GM18520 (cell line): Measurements from ENCODE around the gene AMOTL2.

Experiments
- ATAC-seq: cut with Tn5 transposase; IDR thresholded peaks from one replicate; pipeline ENCODE4 v1.9.1; 2021; ENCODE audit not compliant: unreplicated experiment

The AMOTL2 gene

DNA sequence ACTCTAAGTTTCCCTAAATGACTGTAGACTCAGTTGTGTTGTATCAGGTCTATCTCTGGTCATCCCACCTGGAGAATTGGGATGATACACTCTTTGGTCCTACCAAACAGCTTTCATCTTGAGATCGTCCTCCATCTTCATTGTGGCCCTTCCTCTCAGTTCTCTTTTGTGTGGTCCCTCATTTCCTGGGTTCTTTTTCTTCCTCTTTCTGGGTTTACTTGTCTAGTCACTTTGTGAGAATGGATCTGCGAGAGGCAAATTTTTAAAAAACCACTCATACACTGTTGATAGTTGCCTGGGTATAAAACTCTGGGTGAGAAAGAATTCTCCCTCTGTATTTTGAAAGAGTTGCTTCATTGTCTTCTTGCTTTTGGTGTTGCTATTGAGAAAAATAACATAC is 6.0 kb upstream of the AMOTL2 start:
- no peak for ATAC-seq

DNA sequence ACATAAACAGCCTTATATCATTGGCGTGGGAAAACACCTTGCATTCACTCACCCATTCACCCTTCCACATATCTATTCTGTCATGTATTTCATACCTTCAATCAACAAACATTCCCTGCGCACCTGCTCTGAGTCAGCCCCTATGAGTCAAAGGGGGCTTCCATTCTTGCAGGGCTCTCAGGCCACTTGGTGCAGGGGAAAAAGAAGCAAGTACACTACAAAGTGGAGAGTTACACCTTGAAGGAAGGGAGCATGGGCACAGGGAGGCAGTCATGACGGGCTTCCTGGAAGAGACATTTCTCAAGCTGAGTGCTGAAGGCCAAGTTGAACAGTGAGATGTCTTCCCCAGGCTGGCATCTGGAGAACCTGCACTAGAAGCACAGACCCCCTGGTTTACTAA is 4.6 kb upstream of the AMOTL2 start:
- no peak for ATAC-seq

DNA sequence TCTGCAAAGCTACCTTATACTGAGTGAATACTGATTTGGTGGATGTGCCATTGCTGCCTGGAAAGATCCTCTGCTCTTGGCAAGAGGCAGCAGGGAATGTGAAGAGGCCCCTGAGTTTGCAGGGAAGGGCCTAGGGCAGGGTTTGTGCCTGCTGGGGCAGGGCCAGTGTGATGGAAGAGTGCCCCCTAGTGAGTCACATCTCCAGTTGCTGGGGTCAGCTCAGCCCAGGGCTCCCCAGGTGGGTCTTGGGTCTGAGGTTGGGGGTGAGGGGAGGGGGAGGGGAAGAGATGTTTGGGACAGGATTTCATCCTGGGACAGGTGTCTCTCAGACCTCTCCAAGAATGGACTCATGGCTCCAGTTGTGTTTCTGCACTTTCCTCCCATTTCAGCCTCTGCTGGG is 4.1 kb upstream of the AMOTL2 start:
- no peak for ATAC-seq

DNA sequence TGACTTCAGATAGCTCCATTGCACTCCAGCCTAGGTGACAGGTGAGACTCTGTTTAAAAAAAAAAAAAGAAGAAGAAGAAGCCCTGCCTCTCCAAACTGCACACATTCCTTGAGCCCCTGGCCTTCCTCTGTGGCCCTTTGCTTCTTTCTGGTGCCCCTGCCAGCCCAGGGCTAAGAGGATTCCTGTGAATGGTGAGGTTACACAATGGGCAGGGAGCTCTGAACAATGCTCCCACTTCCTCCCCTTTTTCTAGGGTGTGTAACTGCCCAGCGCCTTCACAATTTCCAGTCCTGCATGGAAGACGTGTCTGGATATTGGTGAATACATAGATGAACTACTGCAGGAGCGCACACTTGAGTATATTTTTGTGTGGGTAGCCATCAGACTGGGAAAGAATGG is 3.6 kb upstream of the AMOTL2 start:
- no peak for ATAC-seq

DNA sequence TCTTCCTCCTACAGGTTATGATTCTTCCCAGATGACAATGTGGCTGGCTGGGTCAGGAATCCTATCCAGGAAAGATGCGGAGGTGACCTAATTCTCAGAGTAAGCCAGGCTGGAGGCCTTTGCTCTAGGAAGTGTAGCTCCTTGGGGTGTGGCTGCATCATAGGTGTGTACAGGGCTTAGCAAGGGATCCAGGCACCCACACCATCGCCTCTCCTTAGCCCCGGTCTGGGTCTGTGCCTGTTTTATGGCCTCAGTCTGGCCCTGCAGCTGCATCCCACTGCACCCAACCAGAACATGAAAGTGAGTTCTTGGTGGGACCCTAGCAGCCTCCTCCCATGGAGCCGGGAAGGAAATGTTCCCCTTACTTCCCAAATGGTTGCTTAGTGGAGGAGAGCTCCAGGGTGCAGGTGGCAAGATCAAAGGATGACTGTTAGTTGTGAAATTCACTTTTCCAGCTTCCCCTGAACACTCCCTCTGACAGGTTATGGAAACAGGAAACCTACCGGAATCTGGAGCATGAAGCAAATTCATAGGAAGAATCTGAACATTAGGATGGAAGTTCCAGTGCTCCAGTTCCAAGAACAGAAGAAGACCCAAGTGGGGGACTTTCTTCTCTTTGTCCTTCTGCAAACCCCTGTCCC is 2.7 kb upstream of the AMOTL2 start:
- no peak for ATAC-seq

DNA sequence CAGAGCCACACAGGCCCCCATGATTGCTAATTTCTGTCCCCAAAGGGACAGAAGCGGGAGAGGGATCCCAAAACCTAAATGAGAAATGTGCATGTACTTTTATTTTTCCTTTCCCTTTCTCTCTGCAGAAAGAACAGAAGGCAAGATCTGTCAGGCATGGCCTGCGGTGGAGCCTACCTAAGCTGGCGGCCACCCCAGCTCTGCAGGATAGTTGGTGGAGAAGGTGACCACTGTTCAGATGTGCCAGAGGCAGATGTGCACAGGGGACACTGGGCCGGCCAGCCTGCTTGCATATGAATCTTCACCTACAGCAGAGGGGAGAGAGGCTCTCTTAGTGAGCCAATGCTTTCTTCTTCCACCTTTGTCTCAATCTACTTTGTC is 2.1 kb upstream of the AMOTL2 start:
- no peak for ATAC-seq

DNA sequence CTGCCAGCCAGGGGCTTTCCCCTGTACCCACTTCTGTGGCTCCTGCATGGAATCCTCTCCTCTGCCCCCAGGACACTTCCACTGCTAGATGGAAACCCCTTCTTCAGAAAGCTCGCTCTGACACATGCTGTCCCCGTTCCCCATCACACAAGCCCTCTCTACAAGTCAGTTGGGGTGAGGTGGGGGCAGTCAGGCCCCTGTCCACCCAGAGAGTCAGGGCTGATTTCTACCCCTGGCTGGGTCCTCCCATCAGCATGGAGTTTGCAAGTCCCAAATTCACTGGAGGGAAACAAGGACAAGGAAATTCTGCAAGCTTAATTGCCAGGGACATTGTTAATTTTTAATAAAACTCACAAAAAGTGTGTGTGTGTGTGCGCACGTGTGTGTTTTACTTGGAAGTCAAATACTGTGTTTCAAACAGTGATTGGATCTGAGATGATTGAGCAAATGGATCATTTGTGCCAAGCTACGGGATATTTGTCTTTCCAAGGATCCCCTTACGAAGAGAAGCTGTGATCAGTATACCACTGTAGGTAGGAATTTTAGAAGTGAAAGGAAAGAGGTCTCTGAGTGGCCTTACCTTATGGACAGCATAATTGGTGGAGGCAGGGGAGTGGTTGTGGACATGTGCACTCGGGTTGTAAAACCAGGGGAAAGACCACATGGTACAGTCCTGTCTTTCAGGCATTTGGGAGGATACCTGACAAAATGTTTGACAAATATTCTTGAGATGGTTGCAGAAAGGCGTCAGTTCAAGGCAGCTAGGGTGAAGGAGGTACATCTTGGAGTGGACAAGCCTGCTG is 1.5 kb upstream of the AMOTL2 start:
- ATAC-seq: no peak

DNA sequence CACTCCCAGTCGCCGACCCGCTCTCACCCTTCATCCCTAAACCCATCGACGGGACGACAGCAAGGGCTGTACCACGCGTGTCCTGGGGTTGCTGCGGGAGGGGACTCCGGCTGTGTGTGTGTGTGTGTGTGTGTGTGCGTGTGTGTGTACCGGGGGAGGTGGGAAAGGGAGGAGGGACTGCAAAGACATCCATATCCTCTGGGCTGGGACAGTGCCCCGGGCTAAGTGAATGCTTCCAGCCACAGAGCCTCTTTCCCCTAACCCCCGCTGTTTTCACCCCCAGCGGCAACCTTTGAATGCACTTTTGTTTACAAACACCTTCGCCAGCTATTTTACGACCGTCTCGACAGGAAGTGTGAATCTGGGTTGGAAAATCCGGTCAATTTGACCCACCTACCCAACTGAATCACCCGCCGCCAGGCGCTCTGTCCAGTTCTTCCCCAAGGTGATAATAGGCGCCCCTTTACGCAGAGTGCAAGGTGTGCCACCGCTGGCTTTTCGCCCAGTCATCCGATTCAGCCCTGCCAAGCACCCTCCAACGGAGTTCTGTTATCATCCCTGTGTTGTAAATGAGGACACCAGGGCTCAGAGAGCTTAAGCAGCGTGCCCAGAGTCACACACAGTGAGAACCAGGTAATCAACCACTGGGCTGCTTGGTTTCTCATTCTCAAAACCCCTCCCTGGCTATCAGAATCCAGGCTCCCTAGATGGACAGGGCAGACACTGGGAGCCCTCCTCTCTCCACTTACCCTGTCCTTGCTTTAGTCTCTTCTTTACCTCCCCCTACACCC is 739 bp upstream of the AMOTL2 start:
- ATAC-seq: no peak

DNA sequence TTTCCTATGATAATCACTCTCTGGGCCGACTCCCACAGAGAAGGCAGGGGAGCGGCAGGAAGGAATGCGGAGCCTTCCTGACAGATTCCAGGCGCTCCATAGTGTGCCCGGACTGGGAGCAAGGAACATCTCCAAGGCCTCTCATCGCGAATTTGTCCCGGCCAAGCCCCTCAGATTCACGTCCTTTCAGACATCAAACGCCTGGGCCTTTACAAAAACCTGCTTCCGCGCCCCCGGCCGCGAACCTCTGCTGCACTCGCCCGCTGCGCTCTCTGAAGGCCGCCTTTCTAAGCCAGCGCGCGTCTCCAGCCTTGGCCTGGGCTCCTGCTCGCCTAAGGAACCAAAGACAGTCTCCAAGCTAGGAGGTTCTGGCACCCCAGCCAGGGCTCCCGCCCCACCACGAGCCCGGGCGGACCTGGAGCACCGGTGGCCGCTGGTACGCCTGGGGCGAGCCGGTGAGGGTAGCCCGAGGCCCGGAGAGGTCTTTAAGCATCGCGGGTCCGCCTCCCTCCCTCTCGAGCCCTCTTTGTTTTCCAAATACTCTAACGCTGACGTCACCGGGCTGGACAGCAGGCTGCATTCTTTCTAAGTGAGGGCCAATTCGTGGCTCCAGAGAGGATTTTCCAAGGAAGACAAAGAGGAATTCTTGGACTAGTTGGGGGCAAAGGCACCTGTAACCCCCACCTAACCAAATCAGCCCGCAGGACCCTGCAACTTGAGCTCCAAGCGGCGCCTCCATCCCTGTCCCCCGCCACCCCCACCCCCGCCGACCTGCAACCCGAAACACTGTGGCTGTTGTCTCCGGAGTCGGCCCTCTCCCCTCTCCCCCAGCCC is 759 bp downstream of the AMOTL2 start:
- no peak for ATAC-seq

DNA sequence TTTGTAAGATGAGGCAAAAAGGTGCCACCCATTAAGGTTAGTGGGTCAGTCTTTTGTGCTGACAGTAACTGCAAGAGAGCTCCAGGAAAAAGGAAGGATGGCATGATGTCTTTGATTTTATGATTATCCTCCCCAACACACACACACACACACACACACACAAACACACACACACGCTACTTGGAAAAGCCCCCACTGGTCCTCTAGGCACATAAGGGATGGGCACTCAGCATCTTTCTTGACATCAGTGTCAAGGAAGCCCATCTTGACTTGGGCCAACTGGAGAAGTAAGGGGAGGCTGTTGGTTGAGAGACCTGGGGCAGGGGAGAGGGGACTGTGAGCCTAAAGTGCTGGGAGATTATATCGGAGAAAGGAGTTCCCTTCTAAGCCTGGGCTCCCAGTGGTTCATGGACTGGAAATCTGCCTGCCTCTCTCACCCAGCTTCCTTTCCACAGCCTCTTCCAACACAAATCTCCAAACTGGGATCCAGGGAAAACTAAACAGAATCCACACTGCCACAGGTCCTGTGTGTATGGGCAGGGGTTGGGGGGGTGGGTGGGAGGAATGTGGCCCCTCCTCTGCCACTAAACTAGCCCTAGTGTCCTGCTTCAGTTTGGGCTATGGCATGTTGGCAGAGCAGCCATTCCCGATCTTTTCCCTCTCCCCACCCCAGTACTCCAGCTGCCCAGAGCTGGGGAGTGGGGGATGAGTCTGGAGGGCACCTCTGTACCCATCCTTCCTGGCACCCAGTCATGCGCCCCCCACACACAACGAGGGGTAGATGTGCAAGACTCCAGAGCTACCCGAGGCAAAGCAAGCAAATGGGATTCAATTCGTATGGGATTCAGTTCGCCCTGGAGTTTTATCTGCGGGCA is 1.6 kb downstream of the AMOTL2 start:
- ATAC-seq: no peak

DNA sequence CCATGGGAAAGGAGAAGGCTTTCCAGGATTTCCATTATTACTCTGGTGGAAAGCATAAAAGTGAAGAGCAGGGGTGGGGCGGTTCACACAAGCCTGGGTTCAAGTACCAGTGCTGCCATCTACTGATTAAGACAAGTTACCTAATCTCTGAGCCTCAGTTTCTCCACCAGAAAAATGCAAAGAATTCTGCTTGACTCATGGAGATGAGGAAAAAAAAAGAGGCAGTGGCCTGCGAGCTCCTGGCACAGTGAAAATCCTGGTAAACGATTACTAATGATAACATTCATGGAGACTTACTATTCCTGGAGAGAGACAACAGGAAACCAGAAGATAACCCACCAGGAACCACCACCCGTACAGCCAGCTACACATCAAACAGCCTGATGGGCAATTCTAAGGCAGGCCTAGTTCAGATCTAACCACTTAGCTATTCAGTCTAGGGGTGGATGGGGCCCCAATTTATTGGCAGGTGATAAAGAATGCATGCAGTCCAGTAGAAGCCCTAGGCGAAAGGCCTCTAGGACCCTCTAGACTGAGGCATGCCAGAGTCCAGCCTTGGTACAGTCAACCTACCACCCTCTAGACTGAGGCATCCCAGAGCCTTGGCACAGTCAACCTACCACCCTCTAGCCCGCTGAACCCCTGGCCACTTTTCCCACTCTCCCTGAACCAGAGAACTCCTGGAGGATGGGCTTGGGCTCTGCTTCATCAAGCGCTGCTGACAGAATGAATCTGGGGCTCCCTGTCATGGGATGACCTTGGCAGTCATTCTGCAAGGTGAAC is 2.5 kb downstream of the AMOTL2 start:
- ATAC-seq: no peak

DNA sequence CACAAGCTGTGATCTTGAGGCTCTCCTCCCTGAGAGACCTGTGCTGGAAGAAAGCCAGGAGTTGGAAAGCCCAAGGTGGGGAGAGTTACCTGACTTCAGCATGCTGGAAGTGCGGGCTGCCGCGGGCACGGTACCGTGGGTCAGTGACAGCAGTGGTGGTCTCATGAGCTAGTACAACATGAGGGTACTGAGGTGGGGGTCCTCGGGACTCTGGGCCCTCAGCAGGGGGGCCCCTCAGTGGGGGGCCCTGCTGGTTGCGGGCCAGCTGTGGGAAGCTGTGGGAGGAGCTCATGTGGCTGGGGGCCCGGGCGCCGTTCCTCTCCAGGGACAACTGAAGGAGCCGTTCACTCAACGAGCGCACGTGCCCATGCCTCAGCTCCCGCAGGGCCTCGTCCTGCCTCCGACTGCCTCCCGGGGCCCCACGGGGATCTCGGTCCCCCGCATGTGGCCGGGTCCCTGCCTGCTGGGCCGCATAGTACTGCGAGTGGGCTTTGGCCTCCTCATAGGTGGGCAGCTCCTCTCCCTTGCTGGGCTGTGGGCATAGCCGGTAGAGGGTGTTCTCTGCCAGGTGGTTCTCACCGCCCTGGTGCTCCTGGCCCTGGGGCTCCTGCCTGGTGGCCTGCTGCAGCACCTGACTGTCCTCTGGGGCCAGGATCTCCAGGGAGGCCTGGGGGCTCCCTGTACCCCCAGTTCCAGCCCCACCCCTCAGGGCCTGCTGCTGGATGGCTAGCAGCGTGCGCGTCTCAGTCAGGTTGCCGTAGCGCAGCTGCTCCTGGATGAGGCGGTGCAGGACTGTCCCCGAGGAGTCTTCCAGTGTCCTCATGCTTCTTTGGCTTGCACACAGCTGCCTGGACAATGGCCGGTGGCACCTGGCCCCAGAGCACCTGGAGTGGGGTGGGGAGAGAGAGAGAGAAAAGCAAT is 3.4 kb downstream of the AMOTL2 start:
- no peak for ATAC-seq

DNA sequence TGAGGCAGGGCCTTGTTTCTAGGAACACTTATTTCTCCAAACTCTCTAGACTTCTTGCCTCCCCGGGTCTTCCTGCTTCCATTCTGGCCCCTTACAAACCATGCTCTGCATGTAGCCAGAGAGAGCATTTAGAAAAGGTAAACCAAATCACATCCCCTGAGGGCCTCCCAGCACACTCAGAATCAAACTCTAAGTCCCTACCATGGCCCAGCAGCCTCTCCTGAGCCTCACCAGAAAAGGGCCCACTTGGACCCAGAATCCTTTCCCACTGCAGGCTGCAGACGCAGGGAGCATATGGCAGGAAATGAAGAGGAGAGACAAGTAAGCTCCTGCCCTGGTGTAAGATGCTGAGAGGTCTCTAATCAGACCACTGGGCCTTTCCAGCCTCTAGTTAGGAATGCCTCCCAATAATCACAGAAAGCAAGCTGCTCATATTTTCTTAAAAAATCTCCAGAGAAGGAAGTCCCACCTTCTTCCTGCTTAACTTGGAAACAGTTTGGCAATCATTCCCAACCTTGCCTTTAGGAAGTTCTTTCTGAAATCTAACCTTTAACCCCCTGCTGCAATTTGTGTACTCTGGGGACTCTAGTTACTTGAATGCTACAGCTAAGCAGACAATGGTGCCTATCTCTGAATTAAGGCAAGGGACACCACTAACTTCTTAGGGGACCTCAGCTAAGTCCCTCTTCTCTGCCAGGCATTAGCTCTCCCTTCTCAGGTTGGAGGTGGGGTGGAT is 4.2 kb downstream of the AMOTL2 start:
- ATAC-seq: no peak

DNA sequence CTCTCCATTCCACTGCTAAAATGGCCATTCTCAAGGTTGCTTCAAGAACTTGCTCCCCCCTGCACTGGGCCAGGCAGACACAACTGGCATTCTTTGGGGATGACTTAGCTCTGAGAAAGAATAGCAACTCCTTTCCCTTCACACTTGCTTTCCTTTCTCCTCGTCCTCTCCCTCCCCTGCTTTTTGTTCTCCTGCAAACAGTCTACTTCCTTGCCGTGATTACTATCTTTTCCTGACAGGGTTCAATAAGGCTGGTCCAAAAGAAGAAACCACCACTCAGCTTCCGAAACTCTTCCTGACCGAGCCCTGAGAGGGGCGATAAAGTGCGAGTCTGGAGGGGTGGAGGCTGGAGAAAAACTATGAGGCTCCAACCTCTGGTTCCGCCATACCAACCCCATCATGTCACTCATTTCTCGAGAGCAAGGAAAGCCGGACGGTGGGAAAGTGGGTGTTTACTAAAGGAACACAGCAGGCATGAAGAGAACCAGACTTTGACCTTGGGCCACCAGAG is 5.0 kb downstream of the AMOTL2 start:
- ATAC-seq: no peak

DNA sequence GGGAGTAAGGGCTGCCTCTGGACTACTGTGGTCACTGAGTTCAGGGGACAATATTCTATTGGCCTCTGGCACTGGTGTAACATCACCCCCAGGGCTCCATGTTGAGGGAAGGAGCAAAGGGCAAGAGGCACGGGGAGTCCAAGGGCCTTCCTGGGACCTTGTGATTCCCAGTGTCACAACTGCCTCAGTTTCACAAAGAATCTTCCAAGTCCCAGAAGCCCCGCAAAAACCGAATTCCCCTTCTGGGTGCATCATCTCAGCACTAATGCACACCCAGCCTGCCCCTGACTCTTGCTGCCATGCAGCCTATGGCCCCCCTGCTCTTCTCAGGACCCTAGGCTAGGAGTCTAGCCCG is 5.5 kb downstream of the AMOTL2 start:
- no peak for ATAC-seq

DNA sequence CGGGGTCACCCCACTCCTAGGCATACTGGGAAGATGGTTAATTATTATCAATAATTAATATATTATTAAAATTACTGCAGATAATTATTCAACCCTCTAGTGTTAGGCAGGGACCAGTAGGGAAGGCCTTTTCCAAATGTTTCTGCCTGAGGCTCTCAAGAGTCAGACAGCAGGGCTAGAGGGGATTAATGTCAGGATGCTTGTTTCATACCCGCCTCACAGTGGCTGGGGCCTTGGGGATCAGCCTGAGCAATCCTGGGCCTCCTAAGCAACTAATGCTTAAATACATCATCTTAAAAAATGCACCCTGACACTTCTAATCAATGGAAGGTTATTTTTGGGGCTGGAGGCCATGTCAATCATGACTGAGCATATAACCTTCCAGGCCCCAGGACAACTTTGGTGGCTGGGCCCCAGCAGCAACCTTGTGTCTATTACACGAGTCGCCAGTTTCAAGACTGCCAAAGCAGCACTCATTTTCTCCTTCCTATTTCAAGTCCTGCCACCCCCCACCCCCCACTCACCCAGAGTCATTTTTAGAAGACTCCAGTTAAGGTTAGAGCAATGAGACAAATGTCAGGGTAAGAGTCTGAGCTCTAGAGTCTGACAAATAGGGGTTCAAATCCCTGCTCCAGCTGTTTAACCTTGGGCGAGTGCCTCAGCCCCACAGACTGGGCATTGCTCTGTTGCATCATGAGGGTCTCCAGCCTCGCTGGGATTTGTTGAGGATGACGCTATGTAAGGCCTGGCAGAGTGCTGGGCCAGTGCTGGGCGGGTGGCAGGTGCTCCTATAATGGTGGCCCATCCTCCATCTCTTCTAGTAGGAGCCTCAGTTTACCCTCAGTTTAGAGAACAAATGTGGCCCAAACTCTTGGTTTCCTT is 6.1 kb downstream of the AMOTL2 start:
- ATAC-seq: no peak
